Cardiac ventricle fibroblast (primary cell): ENCODE results near the gene SFXN2. TPM values are rescaled to one million over a fixed set of nuclear protein-coding genes. Genes with fewer than 3 reads are reported as not detected.

Source experiments
- total RNA-seq: library from RNA; depleted of rRNA; stranded (reverse); fragments of >200 nt; gene quantifications from 2 replicates; pipeline ENCODE4 v1.2.3, GENCODE V29; 2015

Gene SFXN2
- total RNA-seq = 1.3 and 6.8 TPM in 2 replicates

GRCh38 chr10:102714621-102715455 lies at the start of gene SFXN2:
SFXN2 (plus strand) TSS chr10:102714636; CDS start chr10:102726637, 12,001 bp downstream.

GRCh38 chr10:102713814-102714620 lies 419 bp upstream of the SFXN2 start, which contains the start of gene ARL3:
ARL3 (minus strand) TSS chr10:102714397; CDS start chr10:102714275, 122 bp downstream.

GRCh38 chr10:102743588-102744373 lies 29.3 kb downstream of the SFXN2 start, which contains the start of gene WBP1L:
WBP1L (plus strand) TSS chr10:102743948; CDS start chr10:102744054, 106 bp downstream.

Other genes with a start within 250 kb of the SFXN2 start
- 69.9 and 73.5 TPM in 2 replicates for gene ACTR1A, start 211.9 kb upstream of the SFXN2 start, total RNA-seq
- 15.1 and 16.8 TPM in 2 replicates for gene SUFU, start 210.7 kb upstream of the SFXN2 start, total RNA-seq
- gene TRIM8, start 70.2 kb upstream of the SFXN2 start, total RNA-seq = 185 and 199 TPM in 2 replicates
- gene ARL3, start 239 bp upstream of the SFXN2 start, total RNA-seq = 5.3 and 7.2 TPM in 2 replicates
- gene WBP1L, start 29.3 kb downstream of the SFXN2 start, total RNA-seq = 53.9 and 83.6 TPM in 2 replicates
- not detected in 2 replicates for gene CYP17A1, start 122.8 kb downstream of the SFXN2 start, total RNA-seq
- 8.2 and 17.5 TPM in 2 replicates for gene BORCS7, start 139.6 kb downstream of the SFXN2 start, total RNA-seq
- 0.59 TPM in 1 of 2 replicates, not detected in the other for gene AS3MT, start 154.8 kb downstream of the SFXN2 start, total RNA-seq
- gene CNNM2, start 203.7 kb downstream of the SFXN2 start, total RNA-seq = 5.7 and 9.3 TPM in 2 replicates